ENCODE results near the gene TMPRSS6. TPM values are rescaled to one million over a fixed set of nuclear protein-coding genes. Genes with fewer than 3 reads are reported as not detected.
A peak's percentile ranks its signal among the peaks of the same experiment; 100 is the strongest.

Gene TMPRSS6
- total and polyA plus RNA-seq, 8 donors: 0.45 to 1.5 (median 0.64) TPM; not detected in 1

- H3K4me1 ChIP-seq: peaks cover 0 to 4% of the 10 kb centered on the region in 2 donors
- intact Hi-C loops (cut with DNase I): no loop called here
- no peaks in the 10 kb centered on the region for H3K36me3 ChIP-seq
- no peak for TF ChIP-seq CTCF (IDR thresholded peaks at IDR 0.05)
- DNase-seq (peak in 1 of 4 donors; percentile 32), ATAC-seq (peak; percentile 83)
- no peak overlapping the region for H3K4me3 ChIP-seq
- H3K9me3 ChIP-seq: no peaks in the 10 kb centered on the region
- H3K27ac ChIP-seq: no peak overlapping the region
- peaks cover 0 to 55% of the 10 kb centered on the region in 2 donors for H3K27me3 ChIP-seq
Measured at GRCh38 chr22:37100589-37101127, 8.9 kb downstream of the TMPRSS6 start.

DNA sequence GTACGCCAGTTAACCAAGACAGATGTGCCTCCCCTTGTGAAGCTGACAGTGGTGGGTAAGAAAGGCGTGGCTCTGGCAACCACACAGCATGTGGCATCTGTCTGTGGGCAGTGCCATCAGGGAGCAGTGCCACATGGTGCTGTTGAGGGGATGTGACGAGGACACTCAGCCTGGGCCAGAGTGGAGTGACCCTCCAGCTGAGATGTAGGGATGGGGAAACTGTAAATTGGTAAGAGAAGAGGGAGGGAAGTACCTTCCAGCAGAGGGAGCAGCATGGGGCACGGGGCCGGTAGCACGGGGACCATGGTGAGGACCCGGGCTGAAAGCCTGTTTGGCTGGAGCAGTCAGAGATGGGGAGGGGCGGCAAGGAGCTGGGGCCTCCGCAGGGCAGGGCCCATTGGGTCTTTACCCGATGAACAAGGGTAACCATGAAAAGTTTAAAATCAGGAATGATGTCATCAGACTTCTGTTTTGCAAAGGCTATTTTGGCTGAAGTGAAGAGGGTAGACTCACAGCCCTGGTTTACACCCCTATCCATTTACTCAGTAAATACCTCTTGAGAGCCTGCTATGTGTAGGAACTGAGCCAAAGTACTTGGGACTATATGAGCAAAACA is 10.4 kb downstream of the TMPRSS6 start:
- peaks cover 0 to 4% of the 10 kb centered on the region in 2 donors for H3K4me1 ChIP-seq
- DNase-seq: peak in 1 of 4 donors; percentile 71
- intact Hi-C loops (cut with DNase I): no loop called here
- ATAC-seq: peak; percentile 75
- no peak overlapping the region for H3K4me3 ChIP-seq
- TF ChIP-seq CTCF (IDR thresholded peaks at IDR 0.05): no peak
- H3K27me3 ChIP-seq: peaks cover 0 to 67% of the 10 kb centered on the region in 2 donors
- H3K36me3 ChIP-seq: no peaks in the 10 kb centered on the region
- H3K27ac ChIP-seq: no peak overlapping the region
- no peaks in the 10 kb centered on the region for H3K9me3 ChIP-seq

GRCh38 chr22:37097346-37097745 is 12.2 kb downstream of the TMPRSS6 start:
- Histone ChIP-seq H3K4me1 (peaks cover 0 to 4% of the 10 kb centered on the region in 2 donors), H3K4me3 (no peak overlapping the region), H3K27me3 (peaks cover 0 to 54% of the 10 kb centered on the region in 2 donors), H3K9me3 (no peaks in the 10 kb centered on the region), H3K36me3 (no peaks in the 10 kb centered on the region), H3K27ac (no peak overlapping the region)
- ATAC-seq (no peak), DNase-seq (no peak)
- intact Hi-C loops (cut with DNase I): no loop called here
- TF ChIP-seq CTCF (IDR thresholded peaks at IDR 0.05): no peak

DNA sequence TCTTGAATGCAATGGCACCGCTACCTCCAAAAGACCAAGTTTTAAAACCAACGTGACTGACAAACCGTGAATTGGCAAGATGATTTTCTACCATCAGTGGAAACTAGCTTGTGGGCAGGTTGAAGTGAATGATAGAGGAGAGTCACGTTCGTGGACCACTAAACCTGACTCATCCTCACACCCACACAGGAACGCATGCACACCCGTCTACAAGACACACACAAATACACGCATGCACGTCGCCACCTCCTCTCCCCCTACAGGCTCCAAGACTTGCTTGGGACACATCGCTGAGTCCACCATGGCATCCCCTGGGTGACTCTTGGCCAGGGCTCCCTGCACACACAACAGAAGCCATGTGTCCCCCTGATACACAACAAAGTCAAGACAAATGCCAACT is 14.4 kb downstream of the TMPRSS6 start:
- Histone ChIP-seq H3K36me3 (no peaks in the 10 kb centered on the region), H3K27ac (no peak overlapping the region), H3K4me1 (peaks cover 0 to under 1% of the 10 kb centered on the region in 2 donors), H3K9me3 (no peaks in the 10 kb centered on the region), H3K27me3 (peaks cover 0 to 55% of the 10 kb centered on the region in 2 donors), H3K4me3 (no peak overlapping the region)
- intact Hi-C loops (cut with DNase I): no loop called here
- no peak for TF ChIP-seq CTCF (IDR thresholded peaks at IDR 0.05)
- DNase-seq (no peak), ATAC-seq (no peak)

DNA sequence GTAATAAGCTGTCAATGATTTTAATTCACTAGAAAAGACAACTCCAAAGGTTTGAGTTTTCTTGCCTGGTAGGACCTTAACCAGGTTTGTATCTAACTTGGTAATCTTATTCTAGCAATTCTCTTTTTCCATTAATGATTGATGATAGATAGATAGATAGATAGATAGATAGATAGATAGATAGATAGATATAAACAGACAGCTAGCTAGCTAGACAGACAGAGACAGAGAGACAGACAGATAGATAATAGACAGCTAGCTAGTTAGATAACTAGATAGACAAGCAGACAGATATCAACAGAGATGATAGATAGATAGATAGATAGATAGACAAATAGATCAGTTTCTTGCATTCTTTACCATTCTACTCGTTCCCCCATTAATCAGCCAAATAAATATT is 15.3 kb downstream of the TMPRSS6 start:
- Histone ChIP-seq H3K36me3 (no peaks in the 10 kb centered on the region), H3K27ac (no peak overlapping the region), H3K4me1 (no peaks in the 10 kb centered on the region), H3K27me3 (peaks cover 0 to 55% of the 10 kb centered on the region in 2 donors), H3K9me3 (no peaks in the 10 kb centered on the region), H3K4me3 (no peak overlapping the region)
- DNase-seq: no peak
- TF ChIP-seq CTCF (IDR thresholded peaks at IDR 0.05): no peak
- ATAC-seq: no peak
- intact Hi-C loops (cut with DNase I): no loop called here
